Measurements from ENCODE around the gene C5orf22. TPM values are rescaled to one million over a fixed set of nuclear protein-coding genes. Genes with fewer than 3 reads are reported as not detected.

The C5orf22 gene
- total RNA-seq, 1 experiment from 2014 or later, result 31.9 TPM

DNA sequence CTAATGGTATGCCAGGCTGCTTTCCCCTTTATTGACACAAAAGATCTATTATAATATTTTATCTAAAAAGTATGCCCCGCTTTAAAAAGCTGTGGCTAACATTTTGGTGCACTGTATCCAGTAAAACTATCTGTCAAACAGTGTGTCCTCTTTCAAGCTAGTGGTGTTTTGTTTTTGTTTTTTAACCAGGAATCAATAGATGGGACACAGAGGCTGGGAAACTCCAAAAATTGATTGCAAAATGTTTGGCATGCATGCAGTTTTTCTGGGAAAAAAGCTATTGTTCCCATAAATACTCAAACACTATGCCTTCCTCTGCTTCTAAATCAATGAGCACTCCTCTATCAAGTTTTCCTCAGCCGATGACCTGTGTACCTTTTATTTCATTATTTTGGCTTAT is 72.5 kb downstream of the C5orf22 start:
- intact Hi-C loops (cut with micrococcal nuclease; ENCODE audit: unreplicated experiment), result no loop called here
- POLR2A ChIA-PET (ENCODE audit: low non-redundant PET), result no interaction called here
- H3K4me3 ChIP-seq (ENCODE audit: low read depth, low read length, poor library complexity, severe bottlenecking), result no peak overlapping the region
- H3K36me3 ChIP-seq (ENCODE audit: insufficient read depth, low read length, poor library complexity, severe bottlenecking), result no peaks in the 10 kb centered on the region
- no peaks in the 10 kb centered on the region for H3K4me1 ChIP-seq (ENCODE audit: insufficient read depth, low read length, poor library complexity, severe bottlenecking)
- CTCF ChIA-PET, result interaction anchor here (0.7 kb wide), 1 partner anchor 169 kb away, joined by 3 read pairs; no protein-coding TSS in a partner anchor
- H3K27me3 ChIP-seq (replicated peaks; ENCODE audit: insufficient read depth, low read depth, low read length, poor library complexity), result no peaks in the 10 kb centered on the region
- no peaks in the 10 kb centered on the region for H3K9me3 ChIP-seq (ENCODE audit: low read depth, low read length, poor library complexity, severe bottlenecking)
- no peak for DNase-seq (ENCODE audit: low spot score)
- no TSS peak for BruUV-seq (replicated peaks)
- TF ChIP-seq, protein P1, sequence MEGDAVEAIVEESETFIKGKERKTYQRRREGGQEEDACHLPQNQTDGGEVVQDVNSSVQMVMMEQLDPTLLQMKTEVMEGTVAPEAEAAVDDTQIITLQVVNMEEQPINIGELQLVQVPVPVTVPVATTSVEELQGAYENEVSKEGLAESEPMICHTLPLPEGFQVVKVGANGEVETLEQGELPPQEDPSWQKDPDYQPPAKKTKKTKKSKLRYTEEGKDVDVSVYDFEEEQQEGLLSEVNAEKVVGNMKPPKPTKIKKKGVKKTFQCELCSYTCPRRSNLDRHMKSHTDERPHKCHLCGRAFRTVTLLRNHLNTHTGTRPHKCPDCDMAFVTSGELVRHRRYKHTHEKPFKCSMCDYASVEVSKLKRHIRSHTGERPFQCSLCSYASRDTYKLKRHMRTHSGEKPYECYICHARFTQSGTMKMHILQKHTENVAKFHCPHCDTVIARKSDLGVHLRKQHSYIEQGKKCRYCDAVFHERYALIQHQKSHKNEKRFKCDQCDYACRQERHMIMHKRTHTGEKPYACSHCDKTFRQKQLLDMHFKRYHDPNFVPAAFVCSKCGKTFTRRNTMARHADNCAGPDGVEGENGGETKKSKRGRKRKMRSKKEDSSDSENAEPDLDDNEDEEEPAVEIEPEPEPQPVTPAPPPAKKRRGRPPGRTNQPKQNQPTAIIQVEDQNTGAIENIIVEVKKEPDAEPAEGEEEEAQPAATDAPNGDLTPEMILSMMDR (conservative IDR thresholded peaks at IDR 0.05; ENCODE audit: low read depth, low read length), result no peak
- TF ChIP-seq EZH2 (IDR thresholded peaks at IDR 0.05; ENCODE audit: borderline replicate concordance, low read depth, low read length, poor library complexity, severe bottlenecking), result no peak
- H3K27ac ChIP-seq (ENCODE audit: low read depth, low read length, poor library complexity, severe bottlenecking), result no peak overlapping the region

Other genes starting within 250 kb of the C5orf22 start
- gene DROSHA, start 208 bp upstream of the C5orf22 start, total RNA-seq (2021), result 143 and 149 TPM in 2 replicates
- 2.2 and 2.3 TPM in 2 replicates for gene PDZD2, start 106.8 kb downstream of the C5orf22 start, total RNA-seq (2021)

All from A673 (cell line).